NCI-H460 (cell line): ENCODE data around the gene BCL7C. TPM values are rescaled to one million over a fixed set of nuclear protein-coding genes. Genes with fewer than 3 reads are reported as not detected.

Experiments
- DNase-seq: peaks from one replicate; pipeline ENCODE4 v3.0.0-alpha.2; 2016; ENCODE audit warnings: low read depth; ENCODE audit errors: extremely low read depth
- total RNA-seq: library from RNA; depleted of rRNA; stranded (reverse); fragments of >200 nt; shearing (Covaris generic); gene quantifications from 2 replicates; pipeline ENCODE4 v1.2.3, GENCODE V29; 2014

BCL7C gene
- total RNA-seq, 1 experiment from 2014 or later: 34.1 TPM

GRCh38 chr16:30922960-30923535 lies 29.2 kb upstream of the BCL7C start:
- DNase-seq: peak; percentile 100

- peak; percentile 99 for DNase-seq
These were observed 28.6 kb upstream of the BCL7C start for GRCh38 chr16:30922420-30922959.

GRCh38 chr16:30921748-30922419 lies 28.0 kb upstream of the BCL7C start:
- DNase-seq: peak; percentile 83

GRCh38 chr16:30921459-30921747 lies 27.5 kb upstream of the BCL7C start:
- DNase-seq: no peak

- no peak for DNase-seq
These were observed 27.0 kb upstream of the BCL7C start for GRCh38 chr16:30920891-30921290.

GRCh38 chr16:30918614-30919013 lies 24.7 kb upstream of the BCL7C start:
- DNase-seq: no peak

- no peak for DNase-seq
These were observed 21.0 kb upstream of the BCL7C start for GRCh38 chr16:30914830-30915229.

GRCh38 chr16:30912794-30913412 lies 19.0 kb upstream of the BCL7C start:
- DNase-seq: no peak

GRCh38 chr16:30910427-30911029 lies 16.7 kb upstream of the BCL7C start:
- no peak for DNase-seq

GRCh38 chr16:30907064-30907463 lies 13.2 kb upstream of the BCL7C start:
- no peak for DNase-seq

GRCh38 chr16:30904114-30904780 lies 10.4 kb upstream of the BCL7C start:
- DNase-seq: no peak

GRCh38 chr16:30903596-30903995 lies 9.7 kb upstream of the BCL7C start:
- no peak for DNase-seq

- no peak for DNase-seq
These were observed 9.1 kb upstream of the BCL7C start for GRCh38 chr16:30903002-30903401.

- DNase-seq: peak; percentile 60
These were observed 8.4 kb upstream of the BCL7C start for GRCh38 chr16:30902029-30902972.

GRCh38 chr16:30901201-30902028 lies 7.5 kb upstream of the BCL7C start:
- no peak for DNase-seq

- no peak for DNase-seq
These were observed 6.7 kb upstream of the BCL7C start for GRCh38 chr16:30900588-30900987.

- DNase-seq: no peak
These were observed 5.9 kb upstream of the BCL7C start for GRCh38 chr16:30899794-30900193.

- DNase-seq: peak; percentile 86
These were observed 3.2 kb upstream of the BCL7C start for GRCh38 chr16:30896889-30897733.
